Measurements from ENCODE around the gene INO80D. TPM values are rescaled to one million over a fixed set of nuclear protein-coding genes. Genes with fewer than 3 reads are reported as not detected.

INO80D gene
- total and polyA plus RNA-seq, 2 of the 13 experiments (the other 11 are each of a cell fraction or from before 2014, with no cell fraction given) = 7.6 to 7.9 TPM

- TF ChIP-seq, protein P1, sequence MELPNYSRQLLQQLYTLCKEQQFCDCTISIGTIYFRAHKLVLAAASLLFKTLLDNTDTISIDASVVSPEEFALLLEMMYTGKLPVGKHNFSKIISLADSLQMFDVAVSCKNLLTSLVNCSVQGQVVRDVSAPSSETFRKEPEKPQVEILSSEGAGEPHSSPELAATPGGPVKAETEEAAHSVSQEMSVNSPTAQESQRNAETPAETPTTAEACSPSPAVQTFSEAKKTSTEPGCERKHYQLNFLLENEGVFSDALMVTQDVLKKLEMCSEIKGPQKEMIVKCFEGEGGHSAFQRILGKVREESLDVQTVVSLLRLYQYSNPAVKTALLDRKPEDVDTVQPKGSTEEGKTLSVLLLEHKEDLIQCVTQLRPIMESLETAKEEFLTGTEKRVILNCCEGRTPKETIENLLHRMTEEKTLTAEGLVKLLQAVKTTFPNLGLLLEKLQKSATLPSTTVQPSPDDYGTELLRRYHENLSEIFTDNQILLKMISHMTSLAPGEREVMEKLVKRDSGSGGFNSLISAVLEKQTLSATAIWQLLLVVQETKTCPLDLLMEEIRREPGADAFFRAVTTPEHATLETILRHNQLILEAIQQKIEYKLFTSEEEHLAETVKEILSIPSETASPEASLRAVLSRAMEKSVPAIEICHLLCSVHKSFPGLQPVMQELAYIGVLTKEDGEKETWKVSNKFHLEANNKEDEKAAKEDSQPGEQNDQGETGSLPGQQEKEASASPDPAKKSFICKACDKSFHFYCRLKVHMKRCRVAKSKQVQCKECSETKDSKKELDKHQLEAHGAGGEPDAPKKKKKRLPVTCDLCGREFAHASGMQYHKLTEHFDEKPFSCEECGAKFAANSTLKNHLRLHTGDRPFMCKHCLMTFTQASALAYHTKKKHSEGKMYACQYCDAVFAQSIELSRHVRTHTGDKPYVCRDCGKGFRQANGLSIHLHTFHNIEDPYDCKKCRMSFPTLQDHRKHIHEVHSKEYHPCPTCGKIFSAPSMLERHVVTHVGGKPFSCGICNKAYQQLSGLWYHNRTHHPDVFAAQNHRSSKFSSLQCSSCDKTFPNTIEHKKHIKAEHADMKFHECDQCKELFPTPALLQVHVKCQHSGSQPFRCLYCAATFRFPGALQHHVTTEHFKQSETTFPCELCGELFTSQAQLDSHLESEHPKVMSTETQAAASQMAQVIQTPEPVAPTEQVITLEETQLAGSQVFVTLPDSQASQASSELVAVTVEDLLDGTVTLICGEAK (IDR thresholded peaks at IDR 0.05) = no peak
- TF ChIP-seq, protein P1 (CRISPR knock-in tag; IDR thresholded peaks at IDR 0.05) = no peak
- TF ChIP-seq RFXAP (CRISPR knock-in tag; IDR thresholded peaks at IDR 0.05; ENCODE audit: borderline replicate concordance) (no peak), TFE3 (CRISPR knock-in tag; IDR thresholded peaks at IDR 0.05) (peak; percentile 58), NFE2L1 (CRISPR knock-in tag; IDR thresholded peaks at IDR 0.05; ENCODE audit: borderline replicate concordance) (no peak), PAX8 (CRISPR knock-in tag; IDR thresholded peaks at IDR 0.05; ENCODE audit: borderline replicate concordance) (no peak), SUZ12 (IDR thresholded peaks at IDR 0.05; ENCODE audit: low read depth, low read length) (no peak), KDM6A (CRISPR knock-in tag; IDR thresholded peaks at IDR 0.05; ENCODE audit: low read depth) (no peak), MIER2 (CRISPR knock-in tag; IDR thresholded peaks at IDR 0.05) (0 out of 2 replicates have a peak, but pooled peaks have one; percentile 30), NR2F1 (CRISPR knock-in tag; IDR thresholded peaks at IDR 0.05) (no peak), SP2 (CRISPR knock-in tag; IDR thresholded peaks at IDR 0.05) (no peak), ONECUT2 (CRISPR knock-in tag; IDR thresholded peaks at IDR 0.05) (no peak), ZNF503 (CRISPR knock-in tag; IDR thresholded peaks at IDR 0.05) (no peak), HNF4G (IDR thresholded peaks at IDR 0.05; ENCODE audit: borderline replicate concordance, low read depth, low read length) (no peak), HNF4G (CRISPR knock-in tag; IDR thresholded peaks at IDR 0.05; ENCODE audit: borderline replicate concordance, low read depth) (0 out of 2 replicates have a peak, but pooled peaks have one; percentile 54), KLF13 (CRISPR knock-in tag; IDR thresholded peaks at IDR 0.05) (no peak)
Observed at GRCh38 chr2:205989271-205990071, 96.5 kb downstream of the INO80D start (continued).

Measured in HepG2 (cell line).